Measurements from ENCODE around the gene CCDC149. TPM values are rescaled to one million over a fixed set of nuclear protein-coding genes. Genes with fewer than 3 reads are reported as not detected.

CCDC149 gene
- total and polyA plus RNA-seq, 8 donors = 18.8 to 26.1 (median 22.0) TPM

- Histone ChIP-seq H3K4me1 (no peaks in the 10 kb centered on the region), H3K9me3 (no peaks in the 10 kb centered on the region), H3K36me3 (no peaks in the 10 kb centered on the region), H3K27ac (no peak overlapping the region), H3K27me3 (no peaks in the 10 kb centered on the region), H3K4me3 (no peak overlapping the region)
- no peak for ATAC-seq
- DNase-seq = no peak
- intact Hi-C loops (cut with DNase I) = no loop called here
- TF ChIP-seq CTCF (IDR thresholded peaks at IDR 0.05) = no peak
These were observed 147.4 kb downstream of the CCDC149 start for GRCh38 chr4:24765376-24765988.

GRCh38 chr4:24764345-24764744, 148.5 kb downstream of the CCDC149 start:
- Histone ChIP-seq H3K4me3 (no peak overlapping the region), H3K27ac (no peak overlapping the region), H3K36me3 (no peaks in the 10 kb centered on the region), H3K9me3 (no peaks in the 10 kb centered on the region), H3K4me1 (no peaks in the 10 kb centered on the region), H3K27me3 (no peaks in the 10 kb centered on the region)
- intact Hi-C loops (cut with DNase I) = no loop called here
- no peak for DNase-seq
- TF ChIP-seq CTCF (IDR thresholded peaks at IDR 0.05) = no peak
- peak; percentile 17 for ATAC-seq

GRCh38 chr4:24763631-24764297, 149.1 kb downstream of the CCDC149 start:
- Histone ChIP-seq H3K9me3 (no peaks in the 10 kb centered on the region), H3K36me3 (no peaks in the 10 kb centered on the region), H3K27ac (no peak overlapping the region), H3K4me1 (no peaks in the 10 kb centered on the region), H3K27me3 (no peaks in the 10 kb centered on the region), H3K4me3 (no peak overlapping the region)
- TF ChIP-seq CTCF (IDR thresholded peaks at IDR 0.05) = no peak
- ATAC-seq = peak; percentile 91
- intact Hi-C loops (cut with DNase I) = no loop called here
- peak in 1 of 4 donors; percentile 46 for DNase-seq

Other genes starting within 250 kb of the CCDC149 start
- gene SOD3, start 117.5 kb downstream of the CCDC149 start, total RNA-seq = 100 to 1,000 TPM in 1 of 2 donors, 10 to 100 TPM in 1; 80.0 to 236 TPM
- 10 to 100 TPM; 12.6 to 19.1 (median 15.3) TPM for gene SOD3, start 117.5 kb downstream of the CCDC149 start, polyA plus RNA-seq (ENCODE audit: insufficient read length in 6 of 6)
- gene LGI2, start 117.9 kb upstream of the CCDC149 start, total RNA-seq = 1 to 10 TPM; 4.8 to 7.7 TPM
- 1 to 10 TPM; 1.7 to 6.5 (median 4.4) TPM for gene LGI2, start 117.9 kb upstream of the CCDC149 start, polyA plus RNA-seq (ENCODE audit: insufficient read length in 6 of 6)
- gene SEPSECS, start 247.4 kb upstream of the CCDC149 start, total RNA-seq = 1 to 10 TPM; 8.2 to 9.1 TPM
- 10 to 100 TPM; 13.0 to 18.9 (median 15.1) TPM for gene SEPSECS, start 247.4 kb upstream of the CCDC149 start, polyA plus RNA-seq (ENCODE audit: insufficient read length in 6 of 6)

Measured in left lung (tissue), 10 donors.